ENCODE results near the gene HEXIM2. TPM values are rescaled to one million over a fixed set of nuclear protein-coding genes. Genes with fewer than 3 reads are reported as not detected.
"Not testable (repeated sequence)": the region's sequence is repeated elsewhere in the genome, so short reads cannot be mapped to it uniquely, and the experiment has no call there.

The HEXIM2 gene
- total and polyA plus RNA-seq, 4 donors, result 4.3 to 10.6 (median 7.1) TPM

DNA sequence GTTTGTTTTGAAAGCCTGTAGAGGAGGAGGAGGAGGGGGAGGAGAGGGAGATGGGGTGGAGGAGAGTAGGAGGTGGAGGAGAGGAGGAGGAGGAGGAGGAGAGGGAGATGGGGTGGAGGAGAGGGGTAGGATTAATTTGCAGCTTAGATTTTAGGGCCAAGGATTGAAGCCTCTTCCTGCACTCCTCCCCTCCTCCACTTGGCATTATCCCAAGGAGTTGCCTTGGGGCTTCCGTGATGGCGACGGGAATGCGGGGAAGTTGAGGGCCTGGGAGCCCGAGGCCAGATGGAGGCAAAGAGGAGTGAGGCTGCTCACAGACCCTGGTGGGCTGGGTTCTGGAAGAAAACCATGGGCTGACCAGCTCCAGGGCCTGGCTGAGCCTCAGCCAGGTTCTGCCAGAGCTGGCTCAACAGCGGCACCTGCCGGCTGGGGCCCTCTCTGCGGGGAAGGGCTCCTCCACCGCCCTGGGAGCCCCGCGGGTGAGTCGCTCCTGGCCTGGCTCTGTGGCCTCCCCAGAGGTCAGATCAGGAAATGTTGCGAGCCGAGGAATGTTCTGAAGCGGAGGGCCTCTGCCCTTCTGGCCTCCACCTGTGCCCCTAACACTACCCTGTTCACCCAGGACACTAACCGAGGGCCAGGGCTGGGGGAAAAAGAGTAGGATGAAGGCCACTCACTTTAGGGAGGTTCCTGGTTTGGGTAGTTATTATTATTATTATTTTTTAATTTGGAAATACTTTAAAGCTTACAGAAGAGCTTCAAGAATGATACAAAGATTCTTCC, 36.1 kb downstream of the HEXIM2 start:
- Histone ChIP-seq H3K27me3 (ENCODE audit: control insufficient read depth in 3 of 3, insufficient read depth in 3 of 3, low read length in 2 of 3) (no peaks in the 10 kb centered on the region), H3K36me3 (ENCODE audit: control insufficient read depth in 4 of 4, insufficient read depth in 4 of 4, low read length in 4 of 4) (no peaks in the 10 kb centered on the region), H3K9me3 (ENCODE audit: control insufficient read depth in 4 of 4, insufficient read depth in 3 of 4, low read length in 3 of 4) (no peaks in the 10 kb centered on the region), H3K4me3 (no peak overlapping the region), H3K9ac (ENCODE audit: insufficient read depth in 1 of 2, low read length in 2 of 2) (peak overlapping the region in 1 of 2 donors; percentile 11), H3K27ac (ENCODE audit: low read depth in 1 of 2, low read length in 1 of 2) (peak overlapping the region in 1 of 2 donors; percentile 67), H3K4me1 (ENCODE audit: control insufficient read depth in 5 of 5, insufficient read depth in 5 of 5, low read length in 5 of 5) (peaks cover 0 to 10% (median 0%) of the 10 kb centered on the region in 5 donors)
- ATAC-seq (ENCODE audit: insufficient read depth, low FRiP score) (peak; percentile 98), DNase-seq (peak; percentile 86 to 91 (median 88))
- WGBS, 2 donors, result 2 to 4% methylated on average over 16 of the region's 16 CpGs
- peak; percentile 97 for TF ChIP-seq CTCF (IDR thresholded peaks at IDR 0.05; ENCODE audit: control extremely low read depth, extremely low read depth)

GRCh38 chr17:45200701-45201100, 39.0 kb downstream of the HEXIM2 start:
- Histone ChIP-seq H3K9me3 (ENCODE audit: control insufficient read depth in 4 of 4, insufficient read depth in 3 of 4, low read length in 3 of 4) (no peaks in the 10 kb centered on the region), H3K4me1 (ENCODE audit: control insufficient read depth in 5 of 5, insufficient read depth in 5 of 5, low read length in 5 of 5) (peaks cover 0 to 10% (median 0%) of the 10 kb centered on the region in 5 donors), H3K27ac (ENCODE audit: low read depth in 1 of 2, low read length in 1 of 2) (no peak overlapping the region), H3K36me3 (ENCODE audit: control insufficient read depth in 4 of 4, insufficient read depth in 4 of 4, low read length in 4 of 4) (no peaks in the 10 kb centered on the region), H3K9ac (ENCODE audit: insufficient read depth in 1 of 2, low read length in 2 of 2) (no peak overlapping the region), H3K27me3 (ENCODE audit: control insufficient read depth in 3 of 3, insufficient read depth in 3 of 3, low read length in 2 of 3) (no peaks in the 10 kb centered on the region), H3K4me3 (no peak overlapping the region)
- DNase-seq (no peak), ATAC-seq (ENCODE audit: insufficient read depth, low FRiP score) (no peak)
- TF ChIP-seq CTCF (IDR thresholded peaks at IDR 0.05; ENCODE audit: control extremely low read depth, extremely low read depth), result no peak
- WGBS, 2 donors, result 35 to 62% methylated on average over 9 of the region's 9 CpGs

- H3K27ac ChIP-seq (ENCODE audit: low read depth in 1 of 2, low read length in 1 of 2), result no peak overlapping the region
Measured at GRCh38 chr17:45201457-45201856, 39.8 kb downstream of the HEXIM2 start.

GRCh38 chr17:45201880-45202279, 40.2 kb downstream of the HEXIM2 start:
- not testable (repeated sequence) for H3K27me3 ChIP-seq (ENCODE audit: control insufficient read depth in 3 of 3, insufficient read depth in 3 of 3, low read length in 2 of 3); H3K9me3 ChIP-seq (ENCODE audit: control insufficient read depth in 4 of 4, insufficient read depth in 3 of 4, low read length in 3 of 4); H3K36me3 ChIP-seq (ENCODE audit: control insufficient read depth in 4 of 4, insufficient read depth in 4 of 4, low read length in 4 of 4); H3K9ac ChIP-seq (ENCODE audit: insufficient read depth in 1 of 2, low read length in 2 of 2); H3K4me3 ChIP-seq; H3K27ac ChIP-seq (ENCODE audit: low read depth in 1 of 2, low read length in 1 of 2); DNase-seq; H3K4me1 ChIP-seq (ENCODE audit: control insufficient read depth in 5 of 5, insufficient read depth in 5 of 5, low read length in 5 of 5)
- WGBS, 2 donors, result 50 to 67% methylated on average over 6 of the region's 6 CpGs
- ATAC-seq (ENCODE audit: insufficient read depth, low FRiP score), result peak; percentile 20

More at GRCh38 chr17:45201457-45201856, 39.8 kb downstream of the HEXIM2 start:
- H3K4me1 ChIP-seq (ENCODE audit: control insufficient read depth in 5 of 5, insufficient read depth in 5 of 5, low read length in 5 of 5), result peaks cover 0 to 10% (median 0%) of the 10 kb centered on the region in 5 donors
- H3K27me3 ChIP-seq (ENCODE audit: control insufficient read depth in 3 of 3, insufficient read depth in 3 of 3, low read length in 2 of 3), result no peaks in the 10 kb centered on the region
- 95 to 96% methylated on average over 4 of the region's 4 CpGs for WGBS, 2 donors
- no peak for TF ChIP-seq CTCF (IDR thresholded peaks at IDR 0.05; ENCODE audit: control extremely low read depth, extremely low read depth)
- ATAC-seq (ENCODE audit: insufficient read depth, low FRiP score) (no peak), DNase-seq (no peak)
- no peak overlapping the region for H3K4me3 ChIP-seq
- H3K36me3 ChIP-seq (ENCODE audit: control insufficient read depth in 4 of 4, insufficient read depth in 4 of 4, low read length in 4 of 4), result no peaks in the 10 kb centered on the region
- H3K9ac ChIP-seq (ENCODE audit: insufficient read depth in 1 of 2, low read length in 2 of 2), result no peak overlapping the region
- no peaks in the 10 kb centered on the region for H3K9me3 ChIP-seq (ENCODE audit: control insufficient read depth in 4 of 4, insufficient read depth in 3 of 4, low read length in 3 of 4)

All from lung (tissue), 12 donors.